NCI-H2029 (cell line): ENCODE measurements around the gene NHERF2.
A peak's percentile ranks its signal among the peaks of the same experiment; 100 is the strongest.

Source experiments
- DNase-seq: peaks from one replicate; lab custom pipeline; 2025; lab: John Stamatoyannopoulos, UW

The NHERF2 gene

DNA sequence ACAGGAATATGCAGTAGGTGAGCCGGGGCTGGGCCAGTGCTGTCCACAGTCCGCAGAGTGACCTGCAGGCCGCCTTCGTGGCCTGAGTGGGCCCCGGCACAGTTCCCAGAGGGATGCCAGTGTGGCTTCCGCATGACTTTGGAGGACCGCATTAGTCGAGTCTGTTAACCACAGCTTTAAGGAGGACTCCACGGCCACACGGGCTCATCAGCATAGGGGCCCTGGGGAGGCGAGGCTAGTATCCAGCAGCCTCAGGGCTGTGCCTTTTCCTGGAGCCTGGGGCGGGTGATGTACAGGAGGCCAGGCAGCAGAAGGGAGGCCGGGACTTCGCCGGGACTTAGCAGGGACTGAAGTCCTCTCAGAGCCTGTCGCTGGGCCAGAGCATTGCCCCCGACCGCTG is 34.3 kb downstream of the NHERF2 start:
- no peak for DNase-seq

DNA sequence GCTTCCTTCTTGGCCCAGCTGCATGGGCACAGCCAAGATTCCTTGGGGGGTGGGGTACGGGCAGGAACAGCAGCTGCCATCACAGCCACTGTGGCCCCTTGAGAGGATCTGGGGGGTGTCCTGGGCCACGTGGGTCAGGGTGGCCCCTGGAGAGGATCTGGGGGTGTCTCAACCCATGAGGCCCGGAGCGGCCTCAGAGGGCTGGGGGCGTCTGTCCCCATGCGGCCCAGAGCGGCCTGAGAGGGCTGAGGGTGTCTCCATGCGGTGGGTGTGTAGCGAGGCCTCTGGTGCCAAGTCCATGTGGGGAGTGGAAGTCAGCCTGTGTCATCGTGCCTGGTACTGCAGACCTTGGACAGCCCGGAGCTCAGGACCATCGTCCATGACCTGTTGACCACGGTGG is 34.8 kb downstream of the NHERF2 start:
- DNase-seq, result no peak

DNA sequence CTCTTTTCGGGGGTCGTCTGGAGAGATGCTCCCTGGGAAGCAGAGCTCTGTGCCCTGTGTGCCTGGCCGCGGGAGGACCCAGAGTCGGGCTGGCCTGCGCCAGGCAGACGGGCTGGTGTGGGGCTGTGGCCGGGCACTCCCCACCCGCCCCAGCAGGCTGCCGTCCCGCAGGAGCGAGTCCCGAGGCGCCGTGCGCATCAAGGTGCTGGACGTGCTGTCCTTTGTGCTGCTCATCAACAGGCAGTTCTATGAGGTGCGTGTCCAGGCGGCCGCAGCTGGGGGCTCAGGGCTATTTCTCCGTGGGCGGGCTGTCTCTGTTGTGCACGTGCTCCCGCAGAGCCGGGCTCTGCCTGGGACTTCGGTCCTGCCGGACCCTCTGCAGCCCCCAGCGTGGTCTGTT is 36.1 kb downstream of the NHERF2 start:
- no peak for DNase-seq

DNA sequence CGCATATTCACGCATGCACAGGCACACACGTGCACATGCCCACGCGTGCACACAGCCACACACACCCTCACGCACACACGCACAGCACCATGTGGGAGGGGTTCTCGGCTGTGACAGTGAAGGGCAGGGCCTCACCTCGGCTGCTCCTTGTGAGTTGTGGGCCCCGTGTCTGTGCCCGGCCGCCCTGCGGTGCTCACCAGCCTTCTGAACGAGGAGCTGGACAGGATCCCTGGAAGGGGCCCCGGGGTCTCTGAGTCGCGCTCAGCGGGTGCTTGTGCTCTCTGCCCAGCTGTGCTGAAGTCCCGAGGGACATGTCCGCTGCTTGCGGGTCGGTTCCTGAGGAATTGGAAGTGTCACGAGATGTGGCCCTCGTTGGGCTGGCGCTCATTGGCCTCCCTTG is 37.2 kb downstream of the NHERF2 start:
- DNase-seq, result no peak

GRCh38 chr16:2064368-2064945 is 37.8 kb downstream of the NHERF2 start:
- DNase-seq, result no peak

DNA sequence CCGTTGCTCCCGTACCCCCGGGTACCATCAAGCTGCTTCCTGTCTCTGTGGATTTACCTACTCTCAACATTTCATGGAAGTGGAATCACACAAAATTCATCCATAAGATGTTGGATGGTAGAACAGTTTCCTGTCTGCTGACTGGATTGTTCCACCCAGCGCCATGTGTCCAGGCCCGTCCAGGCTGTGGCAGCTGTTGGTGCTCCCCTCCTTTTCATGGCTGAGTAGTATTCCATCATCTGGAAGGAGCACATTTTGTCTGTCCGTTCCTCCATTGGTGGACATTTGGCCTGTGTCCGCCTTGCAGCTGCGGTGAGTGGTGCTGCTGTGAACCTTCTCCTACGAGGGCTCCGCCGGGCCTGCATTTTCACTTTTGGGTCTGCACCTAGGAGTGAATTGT is 39.4 kb downstream of the NHERF2 start:
- no peak for DNase-seq

DNA sequence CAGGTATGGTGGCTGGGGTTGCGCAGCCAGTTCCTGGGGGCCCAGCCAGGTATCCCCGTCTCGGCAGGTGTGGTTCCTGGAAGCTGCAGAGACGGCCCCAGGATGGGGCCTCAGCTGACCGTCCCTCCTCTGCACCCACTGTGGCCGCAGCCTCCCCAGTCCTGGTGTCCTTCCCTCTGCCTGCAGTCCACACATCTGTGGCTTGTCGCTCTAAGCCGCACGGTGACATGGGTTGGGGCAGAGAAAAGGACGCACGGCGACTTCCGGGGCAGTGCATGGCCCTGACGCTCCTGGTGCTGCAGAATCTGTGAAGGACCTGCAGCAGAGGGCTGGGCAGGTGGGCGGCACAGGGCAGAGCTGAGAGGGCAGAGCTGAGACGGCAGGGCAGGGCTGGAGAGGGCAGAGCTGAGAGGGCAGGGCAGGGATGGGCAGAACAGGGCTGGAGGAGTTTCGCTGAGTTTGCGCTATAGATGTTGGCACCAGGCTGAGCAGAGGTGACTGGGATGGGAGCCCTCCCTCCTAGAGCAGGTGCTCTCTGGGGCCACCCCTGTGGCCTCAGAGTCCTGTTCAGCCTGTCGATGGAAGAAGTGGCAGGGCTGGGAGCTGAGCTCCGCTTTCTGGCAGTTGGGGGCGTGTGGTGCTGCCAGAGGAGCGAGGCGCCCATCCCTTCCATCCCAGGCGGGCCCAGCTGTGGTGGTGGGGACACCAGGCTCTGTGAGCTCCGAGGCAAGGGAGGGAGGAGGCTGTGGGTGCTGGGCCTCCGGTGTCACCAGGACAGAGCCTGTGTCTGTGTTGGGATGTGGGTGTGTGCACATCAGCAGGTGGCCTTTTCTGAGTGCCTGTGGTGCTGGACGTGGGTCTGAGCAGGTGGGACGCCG is 44.1 kb downstream of the NHERF2 start:
- no peak for DNase-seq

GRCh38 chr16:2071454-2072202 is 44.9 kb downstream of the NHERF2 start:
- no peak for DNase-seq

- DNase-seq, result no peak
Observed at GRCh38 chr16:2072926-2073325, 46.2 kb downstream of the NHERF2 start.

DNA sequence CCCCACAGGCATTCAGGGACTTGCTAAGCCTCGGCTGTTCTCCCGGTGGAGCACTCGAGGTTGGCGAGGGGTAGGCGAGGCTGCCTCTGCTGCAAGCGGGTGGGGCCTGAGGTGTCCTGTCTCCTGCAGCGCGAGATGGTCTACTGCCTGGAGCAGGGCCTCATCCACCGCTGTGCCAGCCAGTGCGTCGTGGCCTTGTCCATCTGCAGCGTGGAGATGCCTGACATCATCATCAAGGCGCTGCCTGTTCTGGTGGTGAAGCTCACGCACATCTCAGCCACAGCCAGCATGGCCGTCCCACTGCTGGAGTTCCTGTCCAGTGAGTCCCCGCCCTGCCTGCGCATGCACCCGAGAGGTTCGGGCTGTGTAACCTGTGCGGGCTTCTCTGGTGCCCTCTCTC is 47.4 kb downstream of the NHERF2 start:
- no peak for DNase-seq

DNA sequence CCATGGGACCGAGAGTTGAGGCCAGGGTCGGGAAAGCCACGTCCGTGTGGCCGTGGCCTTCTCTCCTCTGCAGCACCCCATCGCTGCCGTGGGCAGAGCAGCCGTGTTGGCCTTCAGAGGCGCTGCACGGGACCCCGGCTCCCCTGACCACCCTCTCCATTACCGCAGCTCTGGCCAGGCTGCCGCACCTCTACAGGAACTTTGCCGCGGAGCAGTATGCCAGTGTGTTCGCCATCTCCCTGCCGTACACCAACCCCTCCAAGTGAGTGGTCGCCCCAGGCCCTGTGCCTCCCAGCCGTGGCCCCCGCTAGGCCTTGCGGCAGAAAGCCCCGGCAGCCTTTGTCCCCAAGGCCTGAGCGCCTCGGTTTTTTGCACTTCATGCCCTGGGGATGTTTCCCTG is 48.9 kb downstream of the NHERF2 start:
- DNase-seq, result no peak

GRCh38 chr16:2076072-2076865 is 49.6 kb downstream of the NHERF2 start:
- DNase-seq, result no peak

- DNase-seq, result no peak
Observed at GRCh38 chr16:2077016-2077415, 50.3 kb downstream of the NHERF2 start.

- DNase-seq, result no peak
Observed at GRCh38 chr16:2077696-2078095, 51.0 kb downstream of the NHERF2 start.

DNA sequence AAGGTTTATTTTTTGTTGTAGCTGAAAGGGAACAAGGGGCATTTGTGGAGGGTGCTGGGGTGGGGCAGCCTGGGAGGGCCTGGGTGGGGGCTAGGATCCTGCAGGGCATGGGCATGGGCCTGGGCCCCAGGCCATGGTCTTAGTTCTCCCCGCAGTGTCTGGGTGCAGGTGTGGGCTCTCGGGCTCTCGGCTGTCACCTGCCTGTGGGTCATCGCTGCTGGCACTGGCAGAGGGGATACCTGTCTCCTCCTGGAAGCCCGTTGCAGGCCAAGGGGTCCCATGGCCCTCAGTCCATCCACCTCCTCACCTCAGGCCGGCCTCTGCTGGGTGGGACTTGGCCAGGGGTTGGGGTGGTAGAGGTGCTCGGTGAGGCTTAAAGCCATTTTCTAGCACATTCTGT is 51.4 kb downstream of the NHERF2 start:
- DNase-seq, result no peak

- no peak for DNase-seq
Observed at GRCh38 chr16:2078691-2079090, 52.0 kb downstream of the NHERF2 start.

- DNase-seq, result no peak
Observed at GRCh38 chr16:2079311-2079800, 52.7 kb downstream of the NHERF2 start.

DNA sequence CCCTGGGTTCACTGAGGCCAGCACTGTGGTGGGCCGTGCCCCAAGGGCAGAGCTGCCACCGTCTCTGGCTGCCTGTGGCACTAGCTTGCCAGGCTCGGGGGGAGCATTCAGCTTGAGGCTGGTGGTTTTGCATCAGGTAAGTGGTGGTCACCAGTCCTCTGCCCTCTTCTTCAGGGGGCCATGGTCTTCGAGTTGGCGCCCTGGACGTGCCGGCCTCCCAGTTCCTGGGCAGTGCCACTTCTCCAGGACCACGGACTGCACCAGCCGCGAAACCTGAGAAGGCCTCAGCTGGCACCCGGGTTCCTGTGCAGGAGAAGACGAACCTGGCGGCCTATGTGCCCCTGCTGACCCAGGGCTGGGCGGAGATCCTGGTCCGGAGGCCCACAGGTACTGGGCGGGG is 53.3 kb downstream of the NHERF2 start:
- no peak for DNase-seq

DNA sequence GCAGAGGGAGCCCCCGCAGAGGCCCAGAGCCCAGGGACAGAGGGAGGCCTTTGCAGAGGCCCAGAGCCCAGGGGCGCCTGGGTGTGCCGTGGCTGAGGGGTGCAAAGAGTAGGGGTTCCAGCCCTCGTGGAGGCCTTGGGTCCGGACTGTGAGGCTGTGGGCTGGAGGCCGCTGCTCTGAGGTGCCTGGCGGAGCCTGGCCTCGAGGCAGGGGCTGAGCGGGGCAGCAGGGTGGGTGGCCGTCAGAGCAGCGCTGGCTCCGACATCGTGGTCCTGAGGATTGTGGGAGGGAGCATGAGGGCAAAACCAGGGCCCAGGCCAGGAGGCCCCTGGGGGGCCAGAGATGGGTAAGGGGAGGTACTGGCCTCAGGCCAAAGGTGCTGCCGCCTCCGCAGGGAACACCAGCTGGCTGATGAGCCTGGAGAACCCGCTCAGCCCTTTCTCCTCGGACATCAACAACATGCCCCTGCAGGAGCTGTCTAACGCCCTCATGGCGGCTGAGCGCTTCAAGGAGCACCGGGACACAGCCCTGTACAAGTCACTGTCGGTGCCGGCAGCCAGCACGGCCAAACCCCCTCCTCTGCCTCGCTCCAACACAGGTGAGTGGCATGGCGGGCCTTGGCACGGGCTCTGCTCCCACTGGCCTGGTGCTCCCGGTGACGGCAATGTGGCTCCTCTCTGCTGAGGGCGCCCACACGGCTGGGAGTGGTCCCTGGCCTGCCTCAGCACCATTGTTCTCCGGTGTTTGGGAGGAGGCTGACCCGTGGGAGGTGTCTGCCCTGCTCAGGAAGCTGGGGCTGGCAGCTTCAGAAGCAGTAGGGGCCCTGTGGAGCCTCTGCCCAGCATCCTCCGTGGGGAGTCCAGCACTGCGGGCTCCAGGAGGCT is 54.7 kb downstream of the NHERF2 start:
- DNase-seq, result no peak

GRCh38 chr16:2082171-2082982 is 55.7 kb downstream of the NHERF2 start:
- peak; percentile 52 for DNase-seq
